ENCODE measurements around the gene PLCB2.

PLCB2 gene

DNA sequence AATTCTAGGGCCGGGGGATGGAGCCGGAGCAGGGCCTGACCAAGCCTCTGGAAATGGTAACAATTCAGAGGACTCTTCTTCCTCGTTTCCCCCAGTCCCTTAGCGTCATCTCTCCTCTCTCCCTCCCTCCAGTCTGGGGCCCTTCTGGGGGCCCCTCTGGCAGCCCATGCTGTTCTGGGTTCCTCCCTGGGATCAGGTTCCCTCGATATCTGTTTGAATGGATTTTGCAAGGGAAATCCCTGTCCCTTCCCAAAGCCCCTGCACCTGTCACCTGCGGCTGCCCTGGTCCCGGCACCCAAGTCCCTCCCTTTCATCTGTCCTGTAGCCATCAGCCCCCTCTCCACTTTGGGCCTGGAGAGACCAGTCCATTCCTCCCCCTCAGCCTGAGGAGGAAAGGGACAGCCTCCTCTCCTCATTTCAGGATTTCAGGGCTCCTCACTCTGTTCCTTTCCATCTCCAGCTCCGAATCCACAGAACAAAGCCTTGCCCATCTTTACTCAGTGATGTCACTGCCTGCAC, 1.7 kb upstream of the PLCB2 start:
- TF ChIP-seq, protein P1, sequence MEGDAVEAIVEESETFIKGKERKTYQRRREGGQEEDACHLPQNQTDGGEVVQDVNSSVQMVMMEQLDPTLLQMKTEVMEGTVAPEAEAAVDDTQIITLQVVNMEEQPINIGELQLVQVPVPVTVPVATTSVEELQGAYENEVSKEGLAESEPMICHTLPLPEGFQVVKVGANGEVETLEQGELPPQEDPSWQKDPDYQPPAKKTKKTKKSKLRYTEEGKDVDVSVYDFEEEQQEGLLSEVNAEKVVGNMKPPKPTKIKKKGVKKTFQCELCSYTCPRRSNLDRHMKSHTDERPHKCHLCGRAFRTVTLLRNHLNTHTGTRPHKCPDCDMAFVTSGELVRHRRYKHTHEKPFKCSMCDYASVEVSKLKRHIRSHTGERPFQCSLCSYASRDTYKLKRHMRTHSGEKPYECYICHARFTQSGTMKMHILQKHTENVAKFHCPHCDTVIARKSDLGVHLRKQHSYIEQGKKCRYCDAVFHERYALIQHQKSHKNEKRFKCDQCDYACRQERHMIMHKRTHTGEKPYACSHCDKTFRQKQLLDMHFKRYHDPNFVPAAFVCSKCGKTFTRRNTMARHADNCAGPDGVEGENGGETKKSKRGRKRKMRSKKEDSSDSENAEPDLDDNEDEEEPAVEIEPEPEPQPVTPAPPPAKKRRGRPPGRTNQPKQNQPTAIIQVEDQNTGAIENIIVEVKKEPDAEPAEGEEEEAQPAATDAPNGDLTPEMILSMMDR (IDR thresholded peaks at IDR 0.05) = no peak
- Histone ChIP-seq H3K9me3 (no peaks in the 10 kb centered on the region), H3K4me1 (ENCODE audit: control insufficient read depth in 1 of 2, insufficient read depth in 1 of 2, low read depth in 1 of 2, low read length in 1 of 2) (peaks cover 50 to 55% of the 10 kb centered on the region in 2 experiments), H3K4me3 (ENCODE audit: low read depth in 1 of 2, low read length in 1 of 2) (peak overlapping the region; percentile 87 to 88), H3K27ac (peak overlapping the region; percentile 98), H3K27me3 (peaks cover 10% of the 10 kb centered on the region), H3K36me3 (peaks cover 7% of the 10 kb centered on the region)

DNA sequence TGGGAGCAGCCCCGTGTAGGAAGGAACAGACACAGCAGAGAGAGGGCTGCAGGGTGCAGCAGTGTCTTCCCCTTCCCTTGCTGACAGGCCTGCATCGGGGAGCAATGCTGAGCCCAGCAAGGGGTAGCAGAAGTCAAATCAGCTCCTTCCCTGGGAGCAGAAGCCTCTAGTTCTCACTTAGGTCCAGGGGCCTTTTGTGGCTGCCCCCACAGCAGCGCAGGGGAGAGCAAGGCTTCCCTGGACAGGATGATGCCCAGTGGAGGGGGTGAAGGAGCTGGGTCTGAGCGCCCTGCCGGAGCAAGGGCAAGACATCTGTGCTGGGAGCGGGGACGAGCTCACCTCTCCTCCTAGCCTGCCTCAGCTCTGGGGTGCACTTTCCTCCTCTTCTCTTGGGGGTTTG, 827 bp downstream of the PLCB2 start:
- Histone ChIP-seq H3K4me3 (ENCODE audit: low read depth in 1 of 2, low read length in 1 of 2) (peak overlapping the region; percentile 87 to 88), H3K4me1 (ENCODE audit: control insufficient read depth in 1 of 2, insufficient read depth in 1 of 2, low read depth in 1 of 2, low read length in 1 of 2) (peaks cover 63 to 64% of the 10 kb centered on the region in 2 experiments), H3K27ac (peak overlapping the region; percentile 98), H3K27me3 (no peaks in the 10 kb centered on the region), H3K36me3 (peaks cover 31% of the 10 kb centered on the region), H3K9me3 (no peaks in the 10 kb centered on the region)
- TF ChIP-seq, protein P1 (IDR thresholded peaks at IDR 0.05) = no peak

DNA sequence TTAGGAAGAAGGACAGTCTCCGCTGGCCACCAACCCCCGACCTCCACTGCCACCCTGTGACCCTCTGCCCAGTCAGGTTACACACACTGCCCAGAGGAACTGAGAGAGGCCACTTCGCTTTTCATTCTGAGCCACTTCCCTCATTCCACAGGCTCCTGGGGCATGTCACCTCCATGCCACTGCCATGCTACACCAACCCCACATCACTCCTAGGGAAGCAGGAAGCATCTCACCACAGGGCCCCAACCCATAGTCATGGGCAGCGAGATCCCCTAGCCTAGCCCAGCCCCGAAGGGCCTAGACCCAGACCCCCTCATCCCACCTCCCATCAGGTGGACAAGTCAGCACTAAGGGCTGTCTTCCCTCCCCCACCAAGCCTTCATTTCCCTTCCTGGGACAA, 1.4 kb downstream of the PLCB2 start:
- TF ChIP-seq, protein P1 (IDR thresholded peaks at IDR 0.05) = no peak
- no peaks in the 10 kb centered on the region for H3K27me3 ChIP-seq
- peak overlapping the region; percentile 87 to 88 for H3K4me3 ChIP-seq (ENCODE audit: low read depth in 1 of 2, low read length in 1 of 2)
- peak overlapping the region; percentile 98 for H3K27ac ChIP-seq
- peaks cover 37% of the 10 kb centered on the region for H3K36me3 ChIP-seq
- H3K9me3 ChIP-seq = no peaks in the 10 kb centered on the region
- H3K4me1 ChIP-seq (ENCODE audit: control insufficient read depth in 1 of 2, insufficient read depth in 1 of 2, low read depth in 1 of 2, low read length in 1 of 2) = peaks cover 68 to 69% of the 10 kb centered on the region in 2 experiments

DNA sequence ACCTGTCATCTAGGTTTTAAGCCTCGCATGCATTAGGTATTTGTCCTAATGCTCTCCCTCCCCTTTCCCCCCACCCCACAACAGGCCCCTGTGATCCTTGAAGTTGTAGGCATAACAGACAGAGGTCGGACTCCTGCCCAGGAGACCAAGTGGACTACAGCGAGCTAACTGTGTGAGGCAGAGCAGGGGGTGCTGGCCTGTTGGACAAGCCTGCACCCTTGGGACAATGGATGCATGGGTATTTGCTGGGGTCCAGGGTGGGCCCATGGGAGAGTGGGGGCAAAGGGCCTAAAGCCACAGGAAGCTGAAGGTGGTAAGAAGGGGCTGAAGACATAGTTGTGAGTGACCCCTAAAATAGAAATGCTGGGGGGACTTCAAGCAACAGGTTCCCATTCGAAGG, 2.5 kb downstream of the PLCB2 start:
- Histone ChIP-seq H3K27me3 (no peaks in the 10 kb centered on the region), H3K4me3 (ENCODE audit: low read depth in 1 of 2, low read length in 1 of 2) (peak overlapping the region in 1 of 2 experiments; percentile 87), H3K4me1 (ENCODE audit: control insufficient read depth in 1 of 2, insufficient read depth in 1 of 2, low read depth in 1 of 2, low read length in 1 of 2) (peaks cover 75 to 76% of the 10 kb centered on the region in 2 experiments), H3K36me3 (peaks cover 48% of the 10 kb centered on the region), H3K27ac (peak overlapping the region; percentile 98), H3K9me3 (no peaks in the 10 kb centered on the region)
- TF ChIP-seq, protein P1 (IDR thresholded peaks at IDR 0.05) = no peak

DNA sequence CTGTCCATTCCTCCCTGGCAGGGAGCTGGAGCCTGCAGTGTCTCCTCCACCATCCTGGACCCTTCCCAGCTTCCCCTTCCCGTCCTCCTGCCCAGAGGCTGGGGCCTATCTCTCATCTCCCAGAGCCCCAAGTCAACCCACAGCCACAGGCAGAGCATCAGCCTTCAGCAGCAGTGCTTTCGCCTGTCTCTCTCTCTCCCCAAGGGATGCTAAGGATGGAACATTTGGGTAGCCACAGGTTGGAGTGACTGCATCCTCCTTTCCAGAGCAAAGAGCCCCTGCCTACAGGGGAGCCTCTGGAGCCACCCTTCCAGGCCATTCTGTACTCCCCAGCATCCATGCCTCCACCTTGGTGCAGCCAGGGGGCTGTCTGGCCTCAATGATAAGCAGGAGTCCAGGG, 4.2 kb downstream of the PLCB2 start:
- Histone ChIP-seq H3K9me3 (no peaks in the 10 kb centered on the region), H3K36me3 (peaks cover 65% of the 10 kb centered on the region), H3K27me3 (no peaks in the 10 kb centered on the region), H3K4me1 (ENCODE audit: control insufficient read depth in 1 of 2, insufficient read depth in 1 of 2, low read depth in 1 of 2, low read length in 1 of 2) (peaks cover 58 to 59% of the 10 kb centered on the region in 2 experiments), H3K27ac (no peak overlapping the region), H3K4me3 (ENCODE audit: low read depth in 1 of 2, low read length in 1 of 2) (no peak overlapping the region)
- TF ChIP-seq, protein P1 (IDR thresholded peaks at IDR 0.05) = no peak
